Transverse colon (tissue), 4 donors: Measurements from ENCODE around the gene LAMA3. TPM values are rescaled to one million over a fixed set of nuclear protein-coding genes. Genes with fewer than 3 reads are reported as not detected.
"Not testable (repeated sequence)": the region's sequence is repeated elsewhere in the genome, so short reads cannot be mapped to it uniquely, and the experiment has no call there.

ENCODE experiments used
- DNase-seq: peaks from one replicate; pipeline ENCODE4 v3.0.0-alpha.2; 2019
- H3K27ac ChIP-seq, 4 donors: fragments of 200-600 bp; sonication (generic); 2 replicates each; pipeline ENCODE4 v1.5.1; 2016 to 2018; ENCODE audit warnings: inconsistent platforms in 4 of 4
- H3K27me3 ChIP-seq: fragments of 200-600 bp; sonication (generic); 2 replicates; pipeline ENCODE4 v1.5.1; 2017; ENCODE audit warnings: inconsistent platforms
- H3K36me3 ChIP-seq, 4 donors: fragments of 200-600 bp; sonication (generic); 2 replicates each; pipeline ENCODE4 v1.5.1; 2017 to 2019; ENCODE audit warnings: inconsistent platforms in 4 of 4
- H3K4me1 ChIP-seq, 4 donors: fragments of 200-600 bp; sonication (generic); 2 replicates each; pipeline ENCODE4 v1.5.1; 2017 to 2020; ENCODE audit warnings: inconsistent platforms in 4 of 4
- H3K4me3 ChIP-seq, 4 donors: fragments of 200-600 bp; sonication (generic); 1 replicate in 1 of 4; 2 replicates in 3 of 4; pipeline versions ENCODE4 v1.5.1 to v1.6.1; 2017 to 2019; ENCODE audit warnings: inconsistent platforms in 4 of 4
- H3K9me3 ChIP-seq, 2 donors: fragments of 200-600 bp; sonication (generic); 2 replicates each; pipeline ENCODE4 v1.5.1; 2017 to 2019; ENCODE audit warnings: inconsistent platforms in 2 of 2
- EP300 ChIP-seq: sonication (generic); formaldehyde crosslinking; IDR thresholded peaks from one replicate; pipeline ENCODE4 v1.6.1; 2017; ENCODE audit warnings: antibody characterized with exemption, low read depth
- POLR2A ChIP-seq: fragments of 450-650 bp; IDR thresholded peaks from one replicate; pipeline ENCODE4 v1.6.1; 2016; ENCODE audit warnings: antibody characterized with exemption, mild to moderate bottlenecking, moderate library complexity
- POLR2AphosphoS5 ChIP-seq, 3 donors: sonication (generic); formaldehyde crosslinking; IDR thresholded peaks; one replicate each; pipeline ENCODE4 v1.6.1; 2016; ENCODE audit warnings: antibody characterized with exemption in 3 of 3
- WGBS, 2 donors: methylation state at CpG; one replicate each; pipeline ENCODE4 v1.1.5; 2018; ENCODE audit warnings: low coverage in 1 of 2; 5-methylcytosine and 5-hydroxymethylcytosine counted together
- in situ Hi-C, 4 donors: fragments of 200-750 bp; cut with MboI; loops; one replicate each; pipeline versions ENCODE4 v1.15.0 to v1.15.1; 2017; ENCODE audit warnings: low sequenced_read_pairs in 3 of 4, low pct_ligation_motif_present in 1 of 4, low pct_unique_long_range_greater_than_20kb in 1 of 4
- intact Hi-C: fragments of 100-400 bp; cut with DNase I; formaldehyde crosslinking; loops from one replicate; pipeline ENCODE4 v1.15.1; 2023; ENCODE audit warnings: low total_unique reads
- total RNA-seq, 4 donors: library from RNA; depleted of rRNA; stranded (reverse); fragments of >200 nt; gene quantifications; one replicate each; pipeline ENCODE4 v1.1.0, GENCODE V29; 2016
- TF ChIP-seq, protein P1 (sequence below), 5 experiments: fragments of 200-600 bp in 3 of 5; fragments of 450-650 bp in 2 of 5; sonication (generic) in 3 of 5; IDR thresholded peaks; 1 replicate in 2 of 5; 2 replicates in 3 of 5; pipeline ENCODE4 v1.5.1; 2016 to 2017; ENCODE audit warnings: antibody characterized with exemption in 5 of 5, inconsistent platforms in 3 of 5, mild to moderate bottlenecking in 2 of 5, moderate library complexity in 1 of 5

LAMA3 gene
- total RNA-seq, 4 donors from 2014 or later: 17.5 to 71.8 (median 47.4) TPM

DNA sequence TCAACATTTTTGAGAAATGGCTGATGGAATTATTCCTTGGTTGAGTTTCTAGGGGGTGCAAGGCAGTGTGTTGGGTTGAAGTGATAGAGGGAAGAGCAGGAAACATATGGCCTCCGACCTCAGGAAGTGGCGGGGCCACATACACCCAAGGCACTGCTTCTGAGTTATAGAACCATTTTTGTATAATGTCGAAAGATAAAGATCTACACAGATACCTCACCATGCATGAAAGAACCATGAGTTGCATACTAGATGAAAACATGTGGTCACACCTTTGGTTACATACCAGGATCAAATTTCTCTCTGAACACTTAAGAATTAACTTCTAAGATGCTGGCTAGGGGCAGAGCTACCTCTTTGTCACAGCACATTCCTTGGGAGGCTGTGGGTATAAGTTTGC lies 23.2 kb downstream of the LAMA3 start:
- Histone ChIP-seq H3K36me3 (no peaks in the 10 kb centered on the region), H3K9me3 (no peaks in the 10 kb centered on the region), H3K27ac (no peak overlapping the region), H3K27me3 (no peaks in the 10 kb centered on the region), H3K4me1 (peaks cover 0 to 16% (median 1%) of the 10 kb centered on the region in 4 donors), H3K4me3 (no peak overlapping the region)
- intact Hi-C loops: no loop called here
- no peak for DNase-seq
- in situ Hi-C loops: no loop called here
- TF ChIP-seq POLR2A (no peak), POLR2AphosphoS5 (IDR thresholded peaks at IDR 0.05) (no peak), EP300 (no peak)
- TF ChIP-seq, protein P1, sequence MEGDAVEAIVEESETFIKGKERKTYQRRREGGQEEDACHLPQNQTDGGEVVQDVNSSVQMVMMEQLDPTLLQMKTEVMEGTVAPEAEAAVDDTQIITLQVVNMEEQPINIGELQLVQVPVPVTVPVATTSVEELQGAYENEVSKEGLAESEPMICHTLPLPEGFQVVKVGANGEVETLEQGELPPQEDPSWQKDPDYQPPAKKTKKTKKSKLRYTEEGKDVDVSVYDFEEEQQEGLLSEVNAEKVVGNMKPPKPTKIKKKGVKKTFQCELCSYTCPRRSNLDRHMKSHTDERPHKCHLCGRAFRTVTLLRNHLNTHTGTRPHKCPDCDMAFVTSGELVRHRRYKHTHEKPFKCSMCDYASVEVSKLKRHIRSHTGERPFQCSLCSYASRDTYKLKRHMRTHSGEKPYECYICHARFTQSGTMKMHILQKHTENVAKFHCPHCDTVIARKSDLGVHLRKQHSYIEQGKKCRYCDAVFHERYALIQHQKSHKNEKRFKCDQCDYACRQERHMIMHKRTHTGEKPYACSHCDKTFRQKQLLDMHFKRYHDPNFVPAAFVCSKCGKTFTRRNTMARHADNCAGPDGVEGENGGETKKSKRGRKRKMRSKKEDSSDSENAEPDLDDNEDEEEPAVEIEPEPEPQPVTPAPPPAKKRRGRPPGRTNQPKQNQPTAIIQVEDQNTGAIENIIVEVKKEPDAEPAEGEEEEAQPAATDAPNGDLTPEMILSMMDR (IDR thresholded peaks at IDR 0.05): no peak
- WGBS, 2 donors: 68 to 84% methylated on average over 3 of the region's 3 CpGs

DNA sequence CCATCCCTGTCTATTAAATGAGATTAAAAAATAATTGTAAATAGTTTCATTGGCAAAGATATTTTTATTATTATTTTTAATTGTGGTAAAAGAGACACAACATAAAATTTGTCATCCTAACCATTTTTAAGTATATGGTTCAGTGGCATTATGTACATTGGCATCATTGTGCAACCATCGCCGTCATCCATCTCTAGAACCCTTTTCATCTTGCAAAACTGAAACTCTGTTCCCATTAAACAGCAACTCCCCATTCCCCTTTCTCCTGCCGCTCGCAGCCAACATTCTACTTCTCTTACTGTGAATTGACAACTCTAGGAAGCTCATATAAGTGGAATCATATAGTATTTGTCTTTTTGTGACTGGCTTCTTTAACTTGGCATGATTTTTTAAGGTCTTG lies 25.3 kb downstream of the LAMA3 start:
- H3K9me3 ChIP-seq: no peaks in the 10 kb centered on the region
- no peaks in the 10 kb centered on the region for H3K27me3 ChIP-seq
- DNase-seq: no peak
- no peak for TF ChIP-seq EP300
- TF ChIP-seq, protein P1 (IDR thresholded peaks at IDR 0.05): no peak
- no peak for TF ChIP-seq POLR2AphosphoS5 (IDR thresholded peaks at IDR 0.05)
- TF ChIP-seq POLR2A: no peak
- H3K27ac ChIP-seq: no peak overlapping the region
- intact Hi-C loops (no loop called here), in situ Hi-C loops (no loop called here)
- H3K4me3 ChIP-seq: no peak overlapping the region
- WGBS, 2 donors: 86 to 91% methylated on average over 4 of the region's 4 CpGs
- peaks cover 0 to 16% (median 1%) of the 10 kb centered on the region in 4 donors for H3K4me1 ChIP-seq
- no peaks in the 10 kb centered on the region for H3K36me3 ChIP-seq

DNA sequence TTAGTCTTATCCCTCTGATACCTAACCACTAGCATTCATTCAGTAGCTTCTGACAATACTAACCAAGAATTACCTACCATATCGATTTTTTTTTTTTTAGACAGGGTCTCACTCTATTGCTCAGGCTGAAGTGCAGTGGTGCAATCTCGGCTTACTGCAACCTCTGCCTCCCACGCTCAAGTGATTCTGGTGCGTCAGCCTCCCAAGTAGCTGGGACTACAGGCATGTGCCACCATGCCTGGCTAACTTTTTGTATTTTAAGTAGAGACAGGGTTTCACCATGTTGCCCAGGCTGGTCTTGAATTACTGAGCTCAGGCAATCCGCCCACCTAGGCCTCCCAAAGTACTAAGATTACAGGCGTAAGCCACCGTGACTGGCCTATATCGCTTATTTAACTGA lies 26.8 kb downstream of the LAMA3 start:
- H3K27ac ChIP-seq, H3K9me3 ChIP-seq, in situ Hi-C loops, intact Hi-C loops, H3K27me3 ChIP-seq, H3K36me3 ChIP-seq, DNase-seq, H3K4me3 ChIP-seq: not testable (repeated sequence)
- 69 to 79% methylated on average over 7 to 8 of the region's 8 CpGs for WGBS, 2 donors
- peaks cover 0 to 10% (median 0%) of the 10 kb centered on the region in 4 donors for H3K4me1 ChIP-seq

DNA sequence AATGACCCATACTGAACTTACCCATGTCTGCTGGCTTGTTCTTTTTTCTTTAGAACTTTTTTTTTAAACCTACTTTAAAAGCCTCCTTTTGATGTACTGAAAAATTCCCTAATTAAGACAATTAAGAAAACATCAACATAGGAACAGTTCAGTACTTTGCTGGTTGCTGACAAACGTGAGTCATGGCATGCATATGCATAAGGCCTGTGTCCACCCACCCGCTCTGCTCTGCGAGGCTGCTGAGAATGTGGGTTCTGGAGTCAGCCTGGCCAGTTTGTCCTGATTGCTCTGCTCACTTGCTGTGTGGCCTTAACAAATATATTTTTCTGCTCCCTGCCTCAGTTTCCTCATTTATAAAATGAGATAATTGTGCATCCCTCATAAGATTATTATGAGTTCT lies 27.3 kb downstream of the LAMA3 start:
- WGBS, 2 donors: 63 to 65% methylated on average over 3 of the region's 3 CpGs
- H3K27ac ChIP-seq: no peak overlapping the region
- TF ChIP-seq EP300: no peak
- H3K4me3 ChIP-seq: no peak overlapping the region
- intact Hi-C loops: no loop called here
- in situ Hi-C loops: no loop called here
- DNase-seq: no peak
- no peaks in the 10 kb centered on the region for H3K9me3 ChIP-seq
- no peaks in the 10 kb centered on the region for H3K27me3 ChIP-seq
- no peaks in the 10 kb centered on the region for H3K36me3 ChIP-seq
- H3K4me1 ChIP-seq: peaks cover 0 to 6% (median 0%) of the 10 kb centered on the region in 4 donors

DNA sequence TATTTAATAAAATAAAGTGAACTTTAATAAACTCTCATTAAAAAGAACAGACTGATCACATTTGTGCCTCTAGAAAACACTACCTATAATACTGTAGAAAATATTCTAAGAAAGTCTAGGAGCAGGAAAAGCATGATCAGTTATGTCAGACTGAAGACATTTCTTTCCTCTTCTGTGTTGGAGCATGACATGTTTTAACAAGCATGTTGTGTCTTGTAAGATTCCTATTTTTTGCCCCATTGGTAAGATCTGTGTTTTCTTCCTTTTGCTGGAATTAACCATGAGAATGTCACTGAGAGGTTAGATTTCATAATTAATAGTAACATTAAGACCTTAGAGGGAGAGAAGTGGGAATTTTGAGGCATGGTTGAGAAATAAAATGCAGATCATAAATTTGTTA lies 27.7 kb downstream of the LAMA3 start:
- Histone ChIP-seq H3K27ac (no peak overlapping the region), H3K9me3 (no peaks in the 10 kb centered on the region), H3K4me1 (peaks cover 0 to 4% (median 2%) of the 10 kb centered on the region in 4 donors), H3K4me3 (no peak overlapping the region), H3K36me3 (no peaks in the 10 kb centered on the region), H3K27me3 (no peaks in the 10 kb centered on the region)
- no peak for DNase-seq
- TF ChIP-seq POLR2AphosphoS5 (IDR thresholded peaks at IDR 0.05): no peak
- TF ChIP-seq, protein P1 (IDR thresholded peaks at IDR 0.05): no peak
- no peak for TF ChIP-seq EP300
- no peak for TF ChIP-seq POLR2A
- in situ Hi-C loops (no loop called here), intact Hi-C loops (no loop called here)
